Stimulated activated naive CD8-positive, alpha-beta T cell treated with anti-CD3 and anti-CD28 coated beads, Interleukin-15, amount 100 ng/mL, for 72 hours (primary cell): ENCODE data around the gene CORIN.
"Not testable (repeated sequence)": the region's sequence is repeated elsewhere in the genome, so short reads cannot be mapped to it uniquely, and the experiment has no call there.

ENCODE experiments used
- ATAC-seq: fragments of 150-1000 bp; cut with Tn5 transposase; 2 replicates; pipeline ENCODE4 v1.10.0; 2021; ENCODE audit warnings: mild to moderate bottlenecking, moderate library complexity
- DNase-seq, 2 donors: peaks; one replicate each; pipeline ENCODE4 v3.0.0; 2021 to 2022
- H3K27ac Mint-ChIP-seq, 2 donors: one replicate each; pipeline ENCODE4 v1.8.0; 2022; ENCODE audit warnings: mild to moderate bottlenecking in 2 of 2, mixed read lengths in 2 of 2, moderate library complexity in 2 of 2
- H3K27me3 Mint-ChIP-seq: one replicate; pipeline ENCODE4 v1.8.0; 2022; ENCODE audit warnings: mixed read lengths
- H3K4me1 Mint-ChIP-seq: one replicate; pipeline ENCODE4 v1.8.0; 2022; ENCODE audit warnings: mild to moderate bottlenecking, mixed read lengths
- H3K4me3 Mint-ChIP-seq, 2 donors: one replicate each; pipeline ENCODE4 v1.8.0; 2022; ENCODE audit warnings: mild to moderate bottlenecking in 2 of 2, mixed read lengths in 2 of 2, moderate library complexity in 1 of 2
- H3K9me3 Mint-ChIP-seq, 2 donors: one replicate each; pipeline ENCODE4 v1.8.0; 2022; ENCODE audit warnings: mixed read lengths in 2 of 2

CORIN gene

DNA sequence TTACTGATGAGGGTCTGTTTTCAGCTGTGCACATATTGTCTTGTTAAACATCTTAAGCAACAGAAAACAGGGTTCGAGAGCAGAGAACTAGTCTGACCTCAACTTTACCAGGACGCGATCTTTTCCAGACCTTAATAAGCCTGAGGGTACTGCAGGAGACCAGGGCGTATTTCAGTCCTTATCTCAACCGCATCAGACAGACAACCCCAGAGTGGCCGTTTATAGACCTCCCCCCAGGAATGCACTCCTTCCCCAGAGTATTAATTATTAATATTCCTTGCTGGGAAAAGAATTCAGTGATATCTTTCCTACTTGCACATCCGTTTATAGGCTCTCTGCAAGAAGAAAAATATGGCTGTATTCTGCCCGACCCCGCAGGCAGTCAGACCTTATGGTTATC, 84.6 kb downstream of the CORIN start:
- H3K4me1 Mint-ChIP-seq, H3K4me3 Mint-ChIP-seq, ATAC-seq, H3K9me3 Mint-ChIP-seq, DNase-seq, H3K27ac Mint-ChIP-seq: not testable (repeated sequence)
- peaks cover 16% of the 10 kb centered on the region for H3K27me3 Mint-ChIP-seq

DNA sequence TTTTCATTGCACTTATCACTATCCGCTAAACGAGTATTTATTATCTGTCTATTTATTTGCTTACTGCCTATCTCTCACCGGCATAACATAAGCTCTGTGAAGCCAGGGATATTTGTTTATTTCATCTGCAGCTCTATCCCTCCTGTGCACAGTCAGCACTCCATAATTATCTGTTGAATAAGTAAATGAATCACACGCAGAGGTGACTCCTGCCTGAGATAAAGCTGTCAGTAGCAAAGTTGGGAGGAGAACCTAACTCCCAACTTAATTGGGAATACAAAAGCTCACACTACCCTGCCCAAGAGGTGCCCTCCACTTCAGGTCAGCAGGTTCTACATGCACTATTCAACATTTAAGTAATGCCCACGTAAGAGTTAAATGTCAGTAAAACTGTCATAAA, 85.7 kb downstream of the CORIN start:
- Mint-ChIP-seq H3K4me1 (no peaks in the 10 kb centered on the region), H3K27me3 (peaks cover 16% of the 10 kb centered on the region), H3K27ac (no peak overlapping the region), H3K4me3 (no peak overlapping the region), H3K9me3 (peaks cover 7% of the 10 kb centered on the region in 2 donors)
- ATAC-seq (no peak), DNase-seq (no peak)

DNA sequence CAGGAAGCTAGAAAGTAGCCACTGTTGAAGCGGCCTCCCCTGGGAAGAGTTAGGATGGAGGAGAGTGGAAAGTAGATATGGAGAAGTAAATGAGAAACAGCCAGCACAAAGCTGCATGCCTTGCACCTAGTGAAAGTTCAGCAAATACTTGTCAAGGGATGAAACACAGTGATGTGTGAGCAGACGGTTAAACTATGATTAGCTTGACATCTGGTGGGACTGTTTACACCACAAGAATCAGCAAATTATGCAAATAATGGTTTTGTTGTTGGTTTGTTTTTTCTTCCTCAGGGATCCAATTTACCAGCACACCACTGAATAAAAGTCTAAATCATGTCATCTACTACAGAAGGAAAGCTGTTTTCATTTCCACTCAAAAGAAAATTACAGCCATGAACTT, 87.1 kb downstream of the CORIN start:
- no peaks in the 10 kb centered on the region for H3K4me1 Mint-ChIP-seq
- no peak overlapping the region for H3K4me3 Mint-ChIP-seq
- no peak overlapping the region for H3K27ac Mint-ChIP-seq
- no peak for DNase-seq
- H3K9me3 Mint-ChIP-seq, result peaks cover 7% of the 10 kb centered on the region in 2 donors
- ATAC-seq, result no peak
- H3K27me3 Mint-ChIP-seq, result peaks cover 16% of the 10 kb centered on the region

DNA sequence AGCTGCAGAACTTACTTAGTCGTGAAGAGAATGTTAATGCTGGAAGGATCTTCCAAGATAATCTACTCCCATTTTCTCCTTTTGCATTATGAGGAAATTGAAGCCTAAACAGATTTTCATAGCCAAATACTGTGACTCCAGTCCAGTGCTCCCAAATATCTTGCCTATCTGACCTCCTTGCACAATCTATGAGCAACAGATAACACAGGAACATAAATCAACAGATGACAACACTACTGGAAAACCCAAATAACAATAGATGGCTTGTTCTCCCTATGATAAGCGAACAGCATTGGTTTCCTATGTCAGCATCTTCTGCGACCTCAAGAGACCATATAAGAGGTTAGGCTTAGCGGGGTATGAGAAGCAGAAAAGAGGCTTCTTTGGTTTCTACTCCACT, 88.0 kb downstream of the CORIN start:
- Mint-ChIP-seq H3K4me1 (no peaks in the 10 kb centered on the region), H3K27ac (no peak overlapping the region), H3K27me3 (peaks cover 16% of the 10 kb centered on the region), H3K4me3 (no peak overlapping the region), H3K9me3 (peaks cover 7% of the 10 kb centered on the region in 2 donors)
- no peak for ATAC-seq
- DNase-seq, result no peak

DNA sequence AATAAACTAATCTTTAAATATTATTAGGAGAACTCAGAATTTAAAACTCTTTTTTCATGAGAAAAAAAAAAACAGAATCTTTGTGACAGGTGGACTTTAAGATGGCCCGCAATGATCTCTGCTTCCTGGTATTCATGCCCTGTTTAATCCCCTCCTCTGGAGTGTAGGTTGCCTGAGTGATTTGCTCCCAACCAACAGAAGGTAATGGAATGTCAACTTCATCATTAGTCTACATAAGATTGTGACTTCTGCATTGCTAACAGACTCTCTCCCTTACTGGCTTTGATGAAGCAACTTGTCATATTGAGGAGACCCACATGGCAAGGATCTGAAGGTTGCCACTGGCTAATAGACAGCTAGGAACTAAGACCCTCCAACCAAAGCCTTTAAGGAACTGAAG, 88.8 kb downstream of the CORIN start:
- ATAC-seq (no peak), DNase-seq (no peak)
- H3K4me3 Mint-ChIP-seq, result no peak overlapping the region
- no peak overlapping the region for H3K27ac Mint-ChIP-seq
- H3K27me3 Mint-ChIP-seq, result peaks cover 16% of the 10 kb centered on the region
- peaks cover 7% of the 10 kb centered on the region in 2 donors for H3K9me3 Mint-ChIP-seq
- H3K4me1 Mint-ChIP-seq, result no peaks in the 10 kb centered on the region

DNA sequence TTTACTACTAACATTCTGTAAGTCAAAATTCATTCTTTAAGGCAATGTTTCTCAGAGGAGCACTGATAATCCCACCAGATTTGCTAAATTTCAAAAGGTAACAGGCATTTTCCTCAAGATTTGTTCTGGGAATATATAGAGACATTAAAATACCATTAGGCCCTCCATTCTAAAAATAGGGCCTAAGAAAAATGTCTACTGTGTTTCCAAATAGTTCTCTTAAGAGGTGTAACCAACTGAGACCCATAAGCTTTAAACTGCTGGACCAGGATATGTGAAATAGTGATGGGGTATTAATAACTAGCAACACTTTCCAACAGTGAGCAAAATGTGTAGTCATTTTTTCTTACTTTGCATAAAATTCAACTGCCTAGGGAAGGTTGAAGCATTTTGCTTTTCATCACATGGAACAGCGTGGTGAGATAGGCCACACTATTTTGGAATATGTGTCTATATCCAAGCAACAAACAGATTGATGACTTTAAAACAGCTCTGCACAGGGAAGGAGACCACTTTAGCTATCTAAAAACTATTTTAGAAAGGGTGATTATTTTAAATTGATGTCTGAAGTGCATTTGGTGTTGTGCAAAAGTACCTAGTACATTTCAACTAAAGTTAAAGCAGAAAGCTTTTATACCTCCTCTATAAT, 89.9 kb downstream of the CORIN start:
- peaks cover 3 to 4% of the 10 kb centered on the region in 2 donors for H3K9me3 Mint-ChIP-seq
- peaks cover 16% of the 10 kb centered on the region for H3K27me3 Mint-ChIP-seq
- no peaks in the 10 kb centered on the region for H3K4me1 Mint-ChIP-seq
- DNase-seq (no peak), ATAC-seq (no peak)
- H3K27ac Mint-ChIP-seq, result no peak overlapping the region
- H3K4me3 Mint-ChIP-seq, result no peak overlapping the region

DNA sequence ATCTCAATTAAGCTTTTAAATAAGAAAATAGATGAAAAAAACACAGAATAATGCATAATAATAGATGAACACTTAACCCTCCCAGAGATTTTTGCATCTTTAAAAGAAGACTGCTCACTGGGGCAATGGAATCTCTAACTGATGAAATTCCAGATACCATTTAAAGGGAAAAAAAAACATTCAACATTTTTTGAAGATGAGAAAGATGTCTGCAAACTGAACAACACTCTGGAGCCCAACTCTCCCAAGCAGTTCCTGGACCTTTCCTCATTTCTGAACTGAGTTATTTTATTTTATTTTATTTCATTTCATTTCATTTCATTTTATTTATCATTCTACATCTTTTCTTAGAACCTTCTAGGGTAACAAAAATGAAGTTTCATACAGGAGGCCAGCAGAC, 90.7 kb downstream of the CORIN start:
- Mint-ChIP-seq H3K4me3 (no peak overlapping the region), H3K27me3 (peaks cover 16% of the 10 kb centered on the region), H3K27ac (no peak overlapping the region), H3K9me3 (no peaks in the 10 kb centered on the region), H3K4me1 (no peaks in the 10 kb centered on the region)
- ATAC-seq (no peak), DNase-seq (no peak)

DNA sequence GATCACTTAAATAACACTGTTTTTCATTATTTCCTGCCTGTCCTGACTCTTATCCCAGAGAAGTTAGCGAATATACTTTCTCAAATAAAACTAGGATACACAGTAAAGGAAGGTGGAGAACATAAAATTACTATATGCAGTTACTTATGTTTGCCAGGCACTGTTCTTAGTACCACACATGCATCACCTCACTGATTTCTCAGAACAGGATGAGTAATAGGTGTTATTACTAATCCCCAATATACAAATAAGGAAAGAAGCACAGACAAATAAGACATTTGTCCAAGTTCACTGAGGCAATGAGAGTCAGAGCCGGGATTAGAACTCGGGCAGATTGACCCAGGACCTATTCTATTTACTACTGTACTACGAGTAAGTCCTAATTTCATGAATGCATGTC, 91.7 kb downstream of the CORIN start:
- Mint-ChIP-seq H3K4me1 (no peaks in the 10 kb centered on the region), H3K27me3 (peaks cover 14% of the 10 kb centered on the region), H3K9me3 (no peaks in the 10 kb centered on the region), H3K27ac (no peak overlapping the region), H3K4me3 (no peak overlapping the region)
- no peak for DNase-seq
- no peak for ATAC-seq

DNA sequence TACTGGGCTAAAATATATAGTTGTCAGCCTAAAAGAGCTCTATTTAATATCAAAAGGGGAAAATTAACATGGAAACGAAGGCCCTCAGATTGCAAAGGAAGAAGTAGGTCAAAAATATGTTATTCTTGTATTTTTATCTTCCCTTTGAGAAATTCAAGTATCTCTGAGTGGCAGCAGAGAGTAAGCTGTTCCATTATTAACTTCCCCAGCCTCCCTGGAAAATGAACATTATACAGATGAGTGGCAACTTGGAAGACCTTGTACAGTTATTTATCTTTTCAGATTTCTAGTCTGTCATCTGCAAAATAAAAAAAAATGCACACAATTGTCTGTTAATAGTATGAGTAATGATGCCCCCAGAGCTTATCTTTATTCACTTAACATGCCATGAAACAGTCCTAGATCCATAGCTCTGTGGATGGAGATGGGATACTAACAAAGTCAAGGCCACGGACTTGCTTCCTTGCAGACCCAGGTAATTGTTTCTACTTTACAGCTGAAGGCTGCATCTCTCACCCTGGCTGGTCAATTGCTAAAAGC, 93.0 kb downstream of the CORIN start:
- H3K4me3 Mint-ChIP-seq, result no peak overlapping the region

DNA sequence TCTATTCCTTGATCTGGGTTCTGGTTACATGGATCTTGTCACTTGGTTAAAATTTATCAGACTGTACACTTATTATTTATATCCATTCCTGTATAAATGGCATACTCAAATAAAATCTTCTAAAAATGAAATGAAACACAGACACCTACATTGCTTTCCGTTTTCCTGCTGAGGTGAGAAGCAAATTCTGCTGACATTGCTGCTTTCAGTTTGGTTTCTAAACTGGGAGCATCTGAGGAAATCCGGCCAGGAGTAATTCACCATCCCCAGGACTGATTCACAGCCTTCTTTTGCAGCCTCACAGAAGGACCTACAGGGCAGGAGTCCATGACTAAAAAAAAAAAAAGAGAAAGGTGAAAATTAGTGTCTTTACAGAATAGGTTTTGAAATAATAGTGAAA, 93.6 kb downstream of the CORIN start:
- Mint-ChIP-seq H3K9me3 (peaks cover 0 to 11% of the 10 kb centered on the region in 2 donors), H3K4me3 (no peak overlapping the region), H3K27me3 (no peaks in the 10 kb centered on the region), H3K27ac (no peak overlapping the region), H3K4me1 (no peaks in the 10 kb centered on the region)
- DNase-seq (no peak), ATAC-seq (no peak)

More for the DNA sequence above, 93.0 kb downstream of the CORIN start:
- Mint-ChIP-seq H3K27me3 (peaks cover 2% of the 10 kb centered on the region), H3K9me3 (peaks cover 0 to 4% of the 10 kb centered on the region in 2 donors), H3K27ac (no peak overlapping the region), H3K4me1 (no peaks in the 10 kb centered on the region)
- DNase-seq (no peak), ATAC-seq (no peak)

DNA sequence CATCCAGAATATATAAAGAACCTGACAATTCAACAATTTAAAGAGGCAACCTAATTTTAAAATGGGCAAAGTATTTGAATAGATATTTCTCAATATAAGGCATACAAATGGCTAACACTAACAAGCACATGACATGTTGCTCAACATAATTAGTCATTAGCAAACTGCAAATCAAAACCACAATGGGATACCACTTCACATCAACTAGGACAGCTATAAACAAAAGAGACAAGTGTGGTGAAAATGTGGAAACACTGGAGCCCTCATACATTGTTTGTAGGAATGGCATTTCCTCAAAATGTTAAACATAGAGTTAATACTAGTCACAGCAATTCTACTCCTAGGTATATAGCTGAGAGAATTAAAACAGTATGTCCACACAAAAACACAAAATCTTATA, 96.7 kb downstream of the CORIN start:
- no peak for ATAC-seq

DNA sequence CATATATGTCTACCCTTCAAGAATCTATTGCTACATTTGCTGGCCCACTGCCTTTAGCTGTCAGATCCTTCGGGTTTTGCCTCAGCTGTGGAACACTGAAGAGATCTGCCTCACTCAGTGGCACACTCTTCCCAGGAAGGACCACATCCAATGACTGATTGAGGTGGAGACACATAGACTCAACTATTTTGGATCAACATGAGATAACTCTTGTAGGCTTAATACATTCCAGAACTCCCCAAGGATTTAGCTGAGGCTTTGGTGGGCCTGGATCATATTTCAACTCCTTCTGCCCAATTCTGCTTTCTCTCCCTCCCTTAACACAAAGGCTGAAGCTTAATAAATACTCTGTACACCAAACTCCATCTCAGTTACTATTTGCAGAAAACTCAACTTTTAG, 100.5 kb downstream of the CORIN start:
- H3K4me3 Mint-ChIP-seq, result no peak overlapping the region
- ATAC-seq (no peak), DNase-seq (no peak)
- peaks cover 25% of the 10 kb centered on the region for H3K27me3 Mint-ChIP-seq
- peaks cover 6 to 24% of the 10 kb centered on the region in 2 donors for H3K9me3 Mint-ChIP-seq
- H3K4me1 Mint-ChIP-seq, result no peaks in the 10 kb centered on the region
- no peak overlapping the region for H3K27ac Mint-ChIP-seq

More for the DNA sequence above, 96.7 kb downstream of the CORIN start:
- H3K4me3 Mint-ChIP-seq, result no peak overlapping the region
- peaks cover 6 to 24% of the 10 kb centered on the region in 2 donors for H3K9me3 Mint-ChIP-seq
- H3K27me3 Mint-ChIP-seq, result peaks cover 8% of the 10 kb centered on the region
- no peak for DNase-seq
- no peaks in the 10 kb centered on the region for H3K4me1 Mint-ChIP-seq
- H3K27ac Mint-ChIP-seq, result no peak overlapping the region

DNA sequence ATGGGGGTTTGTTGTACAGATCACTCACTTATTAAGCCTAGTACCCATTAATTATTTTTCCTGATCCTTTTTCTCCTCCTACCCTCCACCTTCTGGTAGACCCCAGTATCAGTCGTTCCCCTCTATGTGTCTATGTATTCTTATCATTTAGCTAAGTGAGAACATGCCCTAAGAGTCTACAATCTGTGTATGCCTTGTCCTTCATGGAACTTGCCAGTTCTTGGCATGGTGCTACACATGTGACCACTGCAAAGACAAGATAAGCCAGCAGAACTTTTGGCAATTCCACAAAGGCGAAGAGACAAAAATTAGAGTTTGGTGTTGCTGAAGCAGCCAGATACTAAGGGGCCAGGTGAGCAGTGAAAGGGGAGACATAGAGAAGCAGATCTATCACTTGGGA, 101.3 kb downstream of the CORIN start:
- Mint-ChIP-seq H3K4me1 (no peaks in the 10 kb centered on the region), H3K27ac (no peak overlapping the region), H3K27me3 (peaks cover 25% of the 10 kb centered on the region), H3K4me3 (no peak overlapping the region), H3K9me3 (peaks cover 6 to 24% of the 10 kb centered on the region in 2 donors)
- DNase-seq (no peak), ATAC-seq (no peak)

DNA sequence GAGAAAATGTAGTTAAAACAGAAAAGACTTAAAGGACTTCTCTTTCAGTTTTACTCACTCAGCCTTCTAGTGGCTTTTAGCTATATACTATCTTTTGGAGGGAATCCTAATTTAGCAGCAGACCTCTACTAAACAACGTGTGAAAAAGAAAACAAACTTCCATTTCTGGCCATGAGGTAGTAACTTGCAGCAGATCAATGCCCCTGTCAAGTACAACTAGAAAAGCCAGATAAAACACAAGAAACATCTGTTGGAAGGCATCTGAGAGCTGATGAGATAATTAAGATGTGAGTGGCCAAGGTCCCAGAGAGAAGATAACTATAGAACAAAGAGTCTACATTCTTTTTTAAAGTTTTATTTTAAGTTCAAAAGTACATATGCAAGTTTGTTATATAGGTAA, 101.7 kb downstream of the CORIN start:
- no peak for DNase-seq

DNA sequence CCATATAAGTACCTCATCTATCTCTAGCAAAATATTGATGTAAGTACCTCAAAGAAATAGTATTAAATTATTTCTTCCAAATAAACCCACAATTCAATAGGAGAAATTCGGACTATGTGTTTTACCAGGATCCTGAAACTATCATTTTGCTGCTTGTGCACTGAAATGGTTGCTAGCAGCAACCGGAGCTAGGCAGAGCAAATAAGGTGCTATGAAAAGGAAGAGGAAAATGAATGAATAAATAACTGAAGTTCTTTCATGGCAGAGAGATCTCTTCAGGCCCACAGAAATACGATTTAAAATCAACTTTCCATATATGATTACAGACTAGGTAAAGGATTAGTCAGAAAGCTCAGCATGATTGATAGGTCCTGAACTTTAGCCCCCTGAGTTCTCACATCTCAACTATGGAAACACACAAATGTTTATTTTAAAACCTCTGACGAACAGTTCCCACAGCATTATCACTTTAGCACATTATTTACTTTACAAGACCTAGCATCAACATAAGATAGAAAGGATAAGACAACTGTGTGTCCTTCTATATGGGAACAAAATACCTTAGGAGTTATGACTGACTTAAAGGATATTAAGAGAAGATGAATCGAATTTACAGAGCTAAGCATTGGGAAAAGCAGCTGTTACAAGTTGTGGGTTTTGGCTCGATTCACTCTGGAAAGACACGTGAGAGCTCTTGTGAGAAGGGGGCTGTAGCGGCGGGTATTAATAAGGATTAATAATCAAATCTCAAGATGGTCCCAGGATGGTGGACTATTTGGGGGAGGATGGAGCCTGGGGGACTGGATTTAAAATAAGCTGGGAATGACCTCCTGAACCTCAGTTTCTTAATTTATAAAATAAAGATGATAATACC, 104.3 kb downstream of the CORIN start:
- peaks cover 25% of the 10 kb centered on the region for H3K27me3 Mint-ChIP-seq
- no peak overlapping the region for H3K27ac Mint-ChIP-seq
- peaks cover 5 to 6% of the 10 kb centered on the region in 2 donors for H3K9me3 Mint-ChIP-seq
- H3K4me3 Mint-ChIP-seq, result no peak overlapping the region
- H3K4me1 Mint-ChIP-seq, result no peaks in the 10 kb centered on the region
- DNase-seq (no peak), ATAC-seq (no peak)

More for the DNA sequence above, 101.7 kb downstream of the CORIN start:
- Mint-ChIP-seq H3K27me3 (peaks cover 25% of the 10 kb centered on the region), H3K27ac (no peak overlapping the region), H3K4me3 (no peak overlapping the region), H3K9me3 (peaks cover 6 to 24% of the 10 kb centered on the region in 2 donors), H3K4me1 (no peaks in the 10 kb centered on the region)
- ATAC-seq, result no peak

DNA sequence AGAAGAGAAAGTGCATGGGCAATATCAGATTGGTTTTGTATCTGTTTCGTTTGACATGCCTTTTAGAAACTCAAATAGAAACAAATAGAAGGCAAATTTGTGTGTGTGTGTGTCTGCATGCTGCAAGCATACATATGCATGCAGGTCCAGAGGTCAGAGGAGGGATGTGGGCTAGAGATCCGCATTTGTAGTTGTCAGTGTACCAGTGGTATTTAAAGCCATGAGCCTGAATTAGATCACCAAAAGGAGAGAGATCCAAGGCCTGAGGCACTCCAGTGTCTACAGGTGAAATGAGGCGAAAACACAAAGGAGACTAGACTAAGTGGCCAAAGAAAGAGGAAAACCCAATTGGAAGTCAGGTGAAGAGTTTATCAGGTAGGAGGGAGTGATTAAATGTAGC, 106.7 kb downstream of the CORIN start:
- Mint-ChIP-seq H3K4me1 (no peaks in the 10 kb centered on the region), H3K4me3 (no peak overlapping the region)
- no peak for ATAC-seq

More for the DNA sequence above, 106.7 kb downstream of the CORIN start:
- no peak overlapping the region for H3K27ac Mint-ChIP-seq
- no peak for DNase-seq
- H3K27me3 Mint-ChIP-seq, result peaks cover 17% of the 10 kb centered on the region
- no peaks in the 10 kb centered on the region for H3K9me3 Mint-ChIP-seq
